Breast epithelium (tissue), 4 donors: ENCODE results near the gene KLF3. TPM values are rescaled to one million over a fixed set of nuclear protein-coding genes. Genes with fewer than 3 reads are reported as not detected.
A peak's percentile ranks its signal among the peaks of the same experiment; 100 is the strongest.

Experiments used
- DNase-seq, 2 donors: peaks; one replicate each; pipeline ENCODE4 v3.0.0-alpha.2; 2019; ENCODE audit warnings: low spot score in 2 of 2
- H3K27ac ChIP-seq, 2 donors: fragments of 200-600 bp; sonication (generic) in 1 of 2; one replicate each; pipeline ENCODE4 v1.5.1; 2016 to 2019; ENCODE audit warnings: mild to moderate bottlenecking in 1 of 2
- H3K27me3 ChIP-seq, 2 donors: fragments of 200-600 bp; sonication (generic) in 1 of 2; one replicate each; pipeline versions ENCODE4 v1.5.1 to v1.6.0; 2017 to 2019; ENCODE audit warnings: control low read depth in 1 of 2, mild to moderate bottlenecking in 1 of 2
- H3K36me3 ChIP-seq: fragments of 200-600 bp; one replicate; pipeline ENCODE4 v1.5.1; 2019
- H3K4me1 ChIP-seq, 2 donors: fragments of 200-600 bp; sonication (generic); one replicate each; pipeline ENCODE4 v1.5.1; 2016 to 2019; ENCODE audit warnings: control low read depth in 1 of 2
- H3K4me3 ChIP-seq, 3 donors: fragments of 200-600 bp; sonication (generic); 1 replicate in 2 of 3; 2 replicates in 1 of 3; pipeline ENCODE4 v1.5.1; 2016 to 2019; ENCODE audit warnings: mild to moderate bottlenecking in 3 of 3, moderate library complexity in 2 of 3
- H3K9me3 ChIP-seq, 2 donors: fragments of 200-600 bp; sonication (generic) in 1 of 2; one replicate each; pipeline ENCODE4 v1.5.1; 2016 to 2019; ENCODE audit warnings: control low read depth in 1 of 2
- POLR2A ChIP-seq: fragments of 450-650 bp; IDR thresholded peaks from one replicate; pipeline ENCODE4 v1.6.1; 2016; ENCODE audit warnings: antibody characterized with exemption, mild to moderate bottlenecking, moderate library complexity
- POLR2AphosphoS5 ChIP-seq, 3 donors: sonication (generic); formaldehyde crosslinking; IDR thresholded peaks; one replicate each; pipeline ENCODE4 v1.6.1; 2017; ENCODE audit warnings: antibody characterized with exemption in 3 of 3
- intact Hi-C: fragments of 100-400 bp; cut with DNase I; formaldehyde crosslinking; loops from one replicate; pipeline ENCODE4 v1.15.1; 2023; ENCODE audit warnings: low total_unique reads
- total RNA-seq, 3 donors: library from RNA; depleted of rRNA; stranded (reverse); fragments of >200 nt; gene quantifications; one replicate each; pipeline ENCODE4 v1.1.0, GENCODE V29; 2016
- TF ChIP-seq, protein P1 (sequence below), 3 donors: fragments of 450-650 bp; IDR thresholded peaks; one replicate each; pipeline ENCODE4 v1.5.1; 2016 to 2017; ENCODE audit warnings: antibody characterized with exemption in 3 of 3, mild to moderate bottlenecking in 3 of 3, moderate library complexity in 3 of 3

The KLF3 gene
- total RNA-seq, 3 donors from 2014 or later, result 33.4 to 48.5 (median 36.0) TPM

GRCh38 chr4:38728631-38729141 lies 64.7 kb downstream of the KLF3 start:
- peak in 1 of 3 donors; percentile 27 for TF ChIP-seq POLR2AphosphoS5 (IDR thresholded peaks at IDR 0.05)
- no peak for TF ChIP-seq POLR2A
- peak in 1 of 2 donors; percentile 63 for DNase-seq
- Histone ChIP-seq H3K27ac (peak overlapping the region; percentile 23 to 67), H3K36me3 (no peaks in the 10 kb centered on the region), H3K9me3 (no peaks in the 10 kb centered on the region), H3K27me3 (no peaks in the 10 kb centered on the region), H3K4me1 (peaks cover 0 to 6% of the 10 kb centered on the region in 2 donors), H3K4me3 (no peak overlapping the region)
- intact Hi-C loops, result no loop called here

DNA sequence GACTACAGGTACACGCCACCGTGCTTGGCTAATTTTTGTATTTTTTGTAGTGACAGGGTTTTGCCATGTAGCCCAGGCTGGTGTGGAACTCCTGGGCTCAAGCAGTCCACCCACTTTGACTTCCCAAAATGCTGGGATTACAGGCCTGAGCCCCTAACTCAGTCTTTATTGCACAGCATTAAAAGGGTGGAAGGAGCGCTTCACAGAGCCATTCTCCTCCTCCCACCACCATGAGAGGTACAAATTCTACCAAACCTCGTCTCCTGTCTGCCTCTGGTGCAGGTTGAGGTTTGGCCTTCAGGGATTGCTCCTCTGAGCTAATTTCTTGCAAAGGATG lies 66.5 kb downstream of the KLF3 start:
- no peak overlapping the region for H3K27ac ChIP-seq
- H3K27me3 ChIP-seq, result no peaks in the 10 kb centered on the region
- TF ChIP-seq, protein P1, sequence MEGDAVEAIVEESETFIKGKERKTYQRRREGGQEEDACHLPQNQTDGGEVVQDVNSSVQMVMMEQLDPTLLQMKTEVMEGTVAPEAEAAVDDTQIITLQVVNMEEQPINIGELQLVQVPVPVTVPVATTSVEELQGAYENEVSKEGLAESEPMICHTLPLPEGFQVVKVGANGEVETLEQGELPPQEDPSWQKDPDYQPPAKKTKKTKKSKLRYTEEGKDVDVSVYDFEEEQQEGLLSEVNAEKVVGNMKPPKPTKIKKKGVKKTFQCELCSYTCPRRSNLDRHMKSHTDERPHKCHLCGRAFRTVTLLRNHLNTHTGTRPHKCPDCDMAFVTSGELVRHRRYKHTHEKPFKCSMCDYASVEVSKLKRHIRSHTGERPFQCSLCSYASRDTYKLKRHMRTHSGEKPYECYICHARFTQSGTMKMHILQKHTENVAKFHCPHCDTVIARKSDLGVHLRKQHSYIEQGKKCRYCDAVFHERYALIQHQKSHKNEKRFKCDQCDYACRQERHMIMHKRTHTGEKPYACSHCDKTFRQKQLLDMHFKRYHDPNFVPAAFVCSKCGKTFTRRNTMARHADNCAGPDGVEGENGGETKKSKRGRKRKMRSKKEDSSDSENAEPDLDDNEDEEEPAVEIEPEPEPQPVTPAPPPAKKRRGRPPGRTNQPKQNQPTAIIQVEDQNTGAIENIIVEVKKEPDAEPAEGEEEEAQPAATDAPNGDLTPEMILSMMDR (IDR thresholded peaks at IDR 0.05), result no peak
- TF ChIP-seq POLR2A (no peak), POLR2AphosphoS5 (IDR thresholded peaks at IDR 0.05) (no peak)
- no peak overlapping the region for H3K4me3 ChIP-seq
- no peaks in the 10 kb centered on the region for H3K36me3 ChIP-seq
- no peaks in the 10 kb centered on the region for H3K9me3 ChIP-seq
- DNase-seq, result no peak
- peaks cover 0 to 6% of the 10 kb centered on the region in 2 donors for H3K4me1 ChIP-seq
- intact Hi-C loops, result no loop called here

- peak; percentile 30 to 79 for DNase-seq
- intact Hi-C loops, result no loop called here
- TF ChIP-seq POLR2A (no peak), POLR2AphosphoS5 (IDR thresholded peaks at IDR 0.05) (peak in 1 of 3 donors; percentile 25)
- TF ChIP-seq, protein P1 (IDR thresholded peaks at IDR 0.05), result peak; percentile 83 to 94 (median 87)
- Histone ChIP-seq H3K4me3 (no peak overlapping the region), H3K4me1 (peaks cover 0 to 6% of the 10 kb centered on the region in 2 donors), H3K27me3 (no peaks in the 10 kb centered on the region), H3K36me3 (no peaks in the 10 kb centered on the region), H3K27ac (no peak overlapping the region), H3K9me3 (no peaks in the 10 kb centered on the region)
Measured at GRCh38 chr4:38730830-38731646, 67.0 kb downstream of the KLF3 start.

GRCh38 chr4:38733663-38734062 lies 69.7 kb downstream of the KLF3 start:
- Histone ChIP-seq H3K4me1 (peaks cover 0 to 6% of the 10 kb centered on the region in 2 donors), H3K27ac (no peak overlapping the region), H3K27me3 (no peaks in the 10 kb centered on the region), H3K36me3 (no peaks in the 10 kb centered on the region), H3K4me3 (no peak overlapping the region), H3K9me3 (no peaks in the 10 kb centered on the region)
- intact Hi-C loops, result no loop called here
- DNase-seq, result no peak
- no peak for TF ChIP-seq POLR2AphosphoS5 (IDR thresholded peaks at IDR 0.05)
- TF ChIP-seq, protein P1 (IDR thresholded peaks at IDR 0.05), result no peak
- no peak for TF ChIP-seq POLR2A

DNA sequence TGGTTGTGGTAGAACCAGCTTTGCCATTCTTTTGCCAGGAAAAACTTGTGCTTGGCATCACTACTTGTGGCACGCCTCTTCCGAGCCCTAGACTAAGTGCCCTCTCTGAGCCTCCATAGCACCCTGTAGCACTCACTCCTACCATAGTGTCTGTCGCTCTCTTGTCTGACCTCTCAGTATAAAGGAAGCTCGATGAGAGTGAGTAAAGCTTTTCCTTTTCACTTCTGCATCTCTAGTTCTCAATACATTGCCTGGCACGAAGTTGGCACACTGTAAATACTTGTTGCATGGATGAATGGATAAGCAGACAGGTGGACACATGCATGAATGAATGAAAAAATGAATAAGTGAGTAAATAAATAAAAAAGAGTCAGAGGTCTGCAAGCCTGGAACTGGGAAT lies 70.4 kb downstream of the KLF3 start:
- H3K27ac ChIP-seq, result no peak overlapping the region

More for the DNA sequence above, 70.4 kb downstream of the KLF3 start:
- Histone ChIP-seq H3K4me3 (no peak overlapping the region), H3K4me1 (peaks cover 0 to 6% of the 10 kb centered on the region in 2 donors), H3K9me3 (no peaks in the 10 kb centered on the region), H3K27me3 (no peaks in the 10 kb centered on the region), H3K36me3 (no peaks in the 10 kb centered on the region)
- DNase-seq, result no peak
- intact Hi-C loops, result no loop called here
- TF ChIP-seq POLR2AphosphoS5 (IDR thresholded peaks at IDR 0.05) (no peak), POLR2A (no peak)
- TF ChIP-seq, protein P1 (IDR thresholded peaks at IDR 0.05), result no peak
